ENCODE data around the gene AGBL4. TPM values are rescaled to one million over a fixed set of nuclear protein-coding genes. Genes with fewer than 3 reads are reported as not detected.

Gene AGBL4
- total and polyA plus RNA-seq, 11 donors = 0.40 to 1.4 (median 0.54) TPM; not detected in 3

- Histone ChIP-seq H3K27ac (no peak overlapping the region), H3K9me3 (no peaks in the 10 kb centered on the region), H3K36me3 (no peaks in the 10 kb centered on the region), H3K27me3 (peaks cover 0 to 4% (median 0%) of the 10 kb centered on the region in 9 donors), H3K4me1 (no peaks in the 10 kb centered on the region), H3K4me3 (no peak overlapping the region)
- TF ChIP-seq CTCF (IDR thresholded peaks at IDR 0.05) (no peak), POLR2A (IDR thresholded peaks at IDR 0.05) (no peak)
- WGBS, 4 donors = 49 to 61% (median 58%) methylated on average over 2 of the region's 2 CpGs
- DNase-seq (no peak), ATAC-seq (no peak)
- intact Hi-C loops (cut with DNase I) = no loop called here
Observed at GRCh38 chr1:48848035-48848434, 1175.7 kb downstream of the AGBL4 start.

GRCh38 chr1:48846441-48846840 is 1177.3 kb downstream of the AGBL4 start:
- ATAC-seq (no peak), DNase-seq (no peak)
- H3K27ac ChIP-seq = no peak overlapping the region
- TF ChIP-seq CTCF (IDR thresholded peaks at IDR 0.05) = no peak
- no peak for TF ChIP-seq POLR2A (IDR thresholded peaks at IDR 0.05)
- no peaks in the 10 kb centered on the region for H3K9me3 ChIP-seq
- H3K27me3 ChIP-seq = peaks cover 0 to 4% (median 0%) of the 10 kb centered on the region in 9 donors
- no peak overlapping the region for H3K4me3 ChIP-seq
- 88 to 94% (median 92%) methylated on average over 1 of the region's 1 CpG for whole genome bisulfite sequencing, 4 donors
- no peaks in the 10 kb centered on the region for H3K4me1 ChIP-seq
- intact Hi-C loops (cut with DNase I) = no loop called here
- H3K36me3 ChIP-seq = no peaks in the 10 kb centered on the region

GRCh38 chr1:48844187-48844586 is 1179.6 kb downstream of the AGBL4 start:
- TF ChIP-seq CTCF (IDR thresholded peaks at IDR 0.05) (no peak), POLR2A (IDR thresholded peaks at IDR 0.05) (no peak)
- DNase-seq (no peak), ATAC-seq (no peak)
- H3K9me3 ChIP-seq = no peaks in the 10 kb centered on the region
- H3K27ac ChIP-seq = no peak overlapping the region
- WGBS, 4 donors = 68 to 81% (median 74%) methylated on average over 3 of the region's 3 CpGs
- no peaks in the 10 kb centered on the region for H3K4me1 ChIP-seq
- no peaks in the 10 kb centered on the region for H3K36me3 ChIP-seq
- no peak overlapping the region for H3K4me3 ChIP-seq
- intact Hi-C loops (cut with DNase I) = no loop called here
- H3K27me3 ChIP-seq = peaks cover 0 to 9% (median 0%) of the 10 kb centered on the region in 9 donors

GRCh38 chr1:48841966-48842365 is 1181.8 kb downstream of the AGBL4 start:
- no peak overlapping the region for H3K4me3 ChIP-seq
- no peaks in the 10 kb centered on the region for H3K4me1 ChIP-seq
- H3K9me3 ChIP-seq = no peaks in the 10 kb centered on the region
- ATAC-seq (no peak), DNase-seq (no peak)
- H3K27me3 ChIP-seq = peaks cover 0 to 13% (median 0%) of the 10 kb centered on the region in 9 donors
- intact Hi-C loops (cut with DNase I) = no loop called here
- no peaks in the 10 kb centered on the region for H3K36me3 ChIP-seq
- TF ChIP-seq CTCF (IDR thresholded peaks at IDR 0.05) (no peak), POLR2A (IDR thresholded peaks at IDR 0.05) (no peak)
- 34 to 43% (median 41%) methylated on average over 2 of the region's 2 CpGs for WGBS, 4 donors
- no peak overlapping the region for H3K27ac ChIP-seq

Data from heart left ventricle (tissue), 16 donors.